IPS-18a (cell line): ENCODE measurements around the gene KHSRP.
"Not testable (repeated sequence)": the region's sequence is repeated elsewhere in the genome, so short reads cannot be mapped to it uniquely, and the experiment has no call there.

Experiments
- H3K27ac ChIP-seq: one replicate; pipeline ENCODE4 v1.5.1; 2013; ENCODE audit warnings: low read length
- H3K27me3 ChIP-seq: one replicate; pipeline ENCODE4 v1.6.1; 2013; ENCODE audit warnings: mild to moderate bottlenecking, low read length; ENCODE audit not compliant: control insufficient read depth, insufficient read depth
- H3K36me3 ChIP-seq: one replicate; pipeline ENCODE4 v1.6.1; 2013; ENCODE audit warnings: low read depth, low read length; ENCODE audit not compliant: control insufficient read depth
- H3K4me1 ChIP-seq: one replicate; pipeline ENCODE4 v1.6.1; 2013; ENCODE audit warnings: low read depth, low read length; ENCODE audit not compliant: control insufficient read depth
- H3K4me3 ChIP-seq: one replicate; pipeline ENCODE4 v1.5.1; 2013; ENCODE audit warnings: low read length
- H3K9ac ChIP-seq: one replicate; pipeline ENCODE4 v1.6.1; 2013; ENCODE audit warnings: mild to moderate bottlenecking, low read length, moderate library complexity
- H3K9me3 ChIP-seq: one replicate; pipeline ENCODE4 v1.6.1; 2013; ENCODE audit warnings: low read depth, low read length; ENCODE audit not compliant: control insufficient read depth

Gene KHSRP

GRCh38 chr19:6448045-6448444, 23.4 kb upstream of the KHSRP start:
- H3K9ac ChIP-seq = no peak overlapping the region
- H3K4me3 ChIP-seq = no peak overlapping the region
- H3K9me3 ChIP-seq = no peaks in the 10 kb centered on the region
- no peaks in the 10 kb centered on the region for H3K4me1 ChIP-seq
- H3K36me3 ChIP-seq = peaks cover 4% of the 10 kb centered on the region
- no peak overlapping the region for H3K27ac ChIP-seq
- H3K27me3 ChIP-seq = no peaks in the 10 kb centered on the region

DNA sequence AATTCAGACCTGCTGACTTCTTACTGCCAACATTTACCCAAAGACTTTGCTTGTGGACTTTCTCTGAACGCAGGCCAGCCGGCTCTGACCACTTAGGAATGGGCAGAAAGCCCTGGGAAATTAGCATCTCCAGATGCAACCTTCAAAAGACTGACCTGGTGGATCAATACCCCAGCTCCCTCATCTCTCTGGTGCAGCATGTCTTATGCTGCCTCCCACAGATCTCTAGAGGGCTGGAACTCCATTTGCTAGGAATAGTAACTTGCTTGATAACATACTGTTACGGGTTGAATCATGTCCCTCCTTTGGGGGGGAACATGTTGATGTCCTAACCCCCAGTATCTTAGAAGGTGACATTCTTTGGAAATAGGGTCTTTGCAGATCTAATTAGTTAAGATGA, 21.8 kb upstream of the KHSRP start:
- Histone ChIP-seq H3K4me1 (no peaks in the 10 kb centered on the region), H3K27me3 (no peaks in the 10 kb centered on the region), H3K9ac (no peak overlapping the region), H3K27ac (no peak overlapping the region), H3K9me3 (no peaks in the 10 kb centered on the region), H3K36me3 (peaks cover 4% of the 10 kb centered on the region), H3K4me3 (no peak overlapping the region)

DNA sequence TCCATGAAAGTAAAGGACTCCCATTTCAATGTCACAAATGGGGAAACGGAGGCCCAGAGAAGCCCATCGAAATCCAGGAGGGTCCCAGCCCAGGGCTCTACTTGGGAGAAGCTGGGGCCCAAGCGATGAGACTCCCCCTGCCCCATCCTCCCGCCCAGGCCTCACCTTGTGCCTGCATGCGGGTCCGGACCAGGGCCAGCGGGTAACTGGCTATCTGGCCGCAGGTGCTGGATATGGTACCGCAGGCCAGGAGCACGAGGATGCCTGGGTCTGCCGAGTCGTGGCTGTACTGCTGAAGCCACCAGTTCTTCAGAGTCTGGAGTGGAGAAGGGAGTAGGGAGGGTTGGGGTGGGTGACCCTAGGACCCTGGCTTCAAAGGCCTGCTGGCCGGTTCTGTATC, 19.4 kb upstream of the KHSRP start:
- Histone ChIP-seq H3K36me3 (no peaks in the 10 kb centered on the region), H3K27me3 (no peaks in the 10 kb centered on the region), H3K4me3 (no peak overlapping the region), H3K4me1 (no peaks in the 10 kb centered on the region), H3K9me3 (no peaks in the 10 kb centered on the region), H3K27ac (no peak overlapping the region), H3K9ac (no peak overlapping the region)

DNA sequence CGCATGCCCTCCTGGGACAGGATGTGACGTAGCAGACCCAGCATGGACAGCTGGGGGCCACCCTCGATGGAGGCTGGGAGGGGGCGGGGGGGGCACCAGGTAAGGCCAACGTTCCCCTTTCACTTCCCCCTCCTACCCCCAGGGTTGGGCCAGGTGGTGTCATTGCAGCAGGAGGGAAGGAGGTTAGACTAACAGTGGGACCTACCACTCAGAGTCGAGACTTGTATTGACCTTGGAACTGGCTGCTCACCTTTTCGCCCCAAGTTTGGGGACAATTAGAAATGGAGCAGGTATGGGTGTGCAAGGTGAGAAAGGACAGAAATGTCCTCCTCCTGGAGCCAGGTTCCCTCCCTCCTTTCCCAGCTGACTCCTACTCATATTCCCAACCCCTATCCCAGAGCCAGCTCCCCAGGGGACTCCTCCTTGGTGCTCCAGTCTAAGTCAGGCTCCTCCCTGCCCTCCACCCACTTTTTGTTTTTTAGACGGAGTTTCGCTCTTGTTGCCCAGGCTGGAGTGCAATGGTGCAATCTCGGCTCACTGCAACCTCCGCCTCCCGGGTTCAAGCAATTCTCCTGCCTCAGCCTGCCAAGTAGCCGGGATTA, 17.6 kb upstream of the KHSRP start:
- no peaks in the 10 kb centered on the region for H3K4me1 ChIP-seq
- H3K9ac ChIP-seq = no peak overlapping the region
- no peak overlapping the region for H3K27ac ChIP-seq
- H3K9me3 ChIP-seq = no peaks in the 10 kb centered on the region
- no peak overlapping the region for H3K4me3 ChIP-seq
- no peaks in the 10 kb centered on the region for H3K27me3 ChIP-seq
- no peaks in the 10 kb centered on the region for H3K36me3 ChIP-seq

DNA sequence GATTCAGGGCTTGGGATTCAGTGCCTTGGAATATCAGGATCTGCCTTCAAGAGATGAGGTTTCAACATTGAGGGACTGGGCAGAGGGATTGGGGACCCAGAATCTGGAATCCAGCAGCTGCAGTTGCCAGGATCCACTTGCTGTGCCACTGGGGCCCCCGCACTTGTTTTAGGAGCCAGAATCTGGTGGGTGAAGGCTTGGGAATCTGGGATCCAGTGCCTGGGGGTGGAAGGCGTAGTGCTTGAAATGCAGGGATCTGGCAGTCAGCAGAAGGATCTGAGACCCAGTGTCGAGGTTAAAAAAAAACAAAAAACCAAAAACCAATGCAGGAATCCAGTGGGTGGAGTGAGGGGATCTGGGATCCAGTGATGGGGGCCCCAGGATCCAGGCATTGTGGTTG, 16.3 kb upstream of the KHSRP start:
- H3K4me3 ChIP-seq = no peak overlapping the region
- no peaks in the 10 kb centered on the region for H3K4me1 ChIP-seq
- H3K27ac ChIP-seq = no peak overlapping the region
- H3K36me3 ChIP-seq = no peaks in the 10 kb centered on the region
- no peaks in the 10 kb centered on the region for H3K9me3 ChIP-seq
- no peak overlapping the region for H3K9ac ChIP-seq
- H3K27me3 ChIP-seq = no peaks in the 10 kb centered on the region

DNA sequence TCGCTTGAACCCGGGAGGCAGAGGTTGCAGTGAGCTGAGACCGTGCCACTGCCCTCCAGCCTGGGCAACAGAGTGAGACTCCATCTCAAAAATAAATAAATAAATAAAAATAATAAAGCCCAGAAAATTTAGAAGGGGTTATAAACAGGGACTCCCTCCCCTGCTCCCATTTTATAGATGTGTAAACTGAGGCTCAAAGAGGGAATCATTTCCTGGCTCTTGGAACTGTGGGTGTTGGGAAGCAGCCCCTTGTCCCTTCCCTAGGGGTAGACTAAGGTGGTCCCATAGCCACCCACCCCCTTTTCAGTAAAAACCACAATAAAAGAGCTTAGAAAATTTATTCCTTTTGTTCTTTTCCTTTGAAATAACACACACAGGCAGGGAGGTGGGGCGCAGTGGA, 15.1 kb upstream of the KHSRP start:
- H3K36me3 ChIP-seq = no peaks in the 10 kb centered on the region
- no peak overlapping the region for H3K27ac ChIP-seq
- H3K27me3 ChIP-seq = no peaks in the 10 kb centered on the region

DNA sequence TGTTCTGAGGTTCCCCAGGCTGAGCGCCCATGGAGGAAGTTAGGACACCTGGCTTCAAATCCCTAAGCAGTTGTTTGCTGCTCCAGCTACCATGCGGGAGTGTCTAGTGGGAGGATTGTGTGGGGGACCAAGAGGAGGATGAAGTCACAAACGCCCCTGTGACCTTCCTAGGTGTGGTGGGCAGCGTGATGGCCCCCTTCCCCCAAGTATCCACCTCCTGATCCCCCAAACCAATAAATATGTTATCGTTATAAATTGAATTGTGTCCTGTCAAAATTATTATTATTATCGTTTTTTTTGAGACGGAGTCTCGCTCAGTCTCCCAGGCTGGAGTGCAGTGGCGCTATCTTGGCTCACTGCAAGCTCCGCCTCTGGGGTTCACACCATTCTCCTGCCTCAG, 9.1 kb upstream of the KHSRP start, which contains the start of gene SLC25A41:
TSS of gene SLC25A41 (minus strand) at position 101 of the 400 bp plus-strand sequence. CDS start at position 31, 70 bp downstream.
- H3K27ac ChIP-seq = no peak within 1 kb of the TSS
- no peak within 1 kb of the TSS for H3K4me3 ChIP-seq
- no peak within 1 kb of the TSS for H3K9ac ChIP-seq
- H3K9me3 ChIP-seq = no peaks in the 10 kb centered on the region
- H3K4me1 ChIP-seq = no peaks in the 10 kb centered on the region
- no peaks in the 10 kb centered on the region for H3K27me3 ChIP-seq
- H3K36me3 ChIP-seq = no peaks in the 10 kb centered on the region

More for the DNA sequence above, 15.1 kb upstream of the KHSRP start:
- no peak overlapping the region for H3K4me3 ChIP-seq
- H3K4me1 ChIP-seq = no peaks in the 10 kb centered on the region
- H3K9me3 ChIP-seq = no peaks in the 10 kb centered on the region
- no peak overlapping the region for H3K9ac ChIP-seq

DNA sequence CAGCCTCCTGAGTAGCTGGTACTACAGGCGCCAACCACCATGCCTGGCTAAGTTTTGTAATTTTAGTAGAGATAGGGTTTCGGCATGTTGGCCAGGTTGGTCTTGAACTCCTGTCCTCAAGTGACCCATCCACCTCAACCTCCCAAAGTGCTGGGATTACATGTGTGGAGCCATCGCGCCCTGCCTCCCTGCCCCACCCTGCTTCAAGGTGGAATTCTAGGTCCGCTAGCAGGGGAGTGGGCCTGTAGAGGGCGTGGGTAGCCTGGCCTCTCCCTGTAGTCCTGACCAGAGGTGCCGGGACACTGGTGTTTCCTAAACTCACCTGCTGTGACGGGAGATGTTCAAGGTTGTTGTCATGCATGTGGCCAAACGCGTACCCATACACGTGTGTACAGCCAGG, 8.6 kb upstream of the KHSRP start:
- H3K4me1 ChIP-seq = no peaks in the 10 kb centered on the region
- no peak overlapping the region for H3K9ac ChIP-seq
- H3K27me3 ChIP-seq = no peaks in the 10 kb centered on the region
- no peak overlapping the region for H3K27ac ChIP-seq
- H3K36me3 ChIP-seq = no peaks in the 10 kb centered on the region
- H3K9me3 ChIP-seq = no peaks in the 10 kb centered on the region
- H3K4me3 ChIP-seq = no peak overlapping the region

DNA sequence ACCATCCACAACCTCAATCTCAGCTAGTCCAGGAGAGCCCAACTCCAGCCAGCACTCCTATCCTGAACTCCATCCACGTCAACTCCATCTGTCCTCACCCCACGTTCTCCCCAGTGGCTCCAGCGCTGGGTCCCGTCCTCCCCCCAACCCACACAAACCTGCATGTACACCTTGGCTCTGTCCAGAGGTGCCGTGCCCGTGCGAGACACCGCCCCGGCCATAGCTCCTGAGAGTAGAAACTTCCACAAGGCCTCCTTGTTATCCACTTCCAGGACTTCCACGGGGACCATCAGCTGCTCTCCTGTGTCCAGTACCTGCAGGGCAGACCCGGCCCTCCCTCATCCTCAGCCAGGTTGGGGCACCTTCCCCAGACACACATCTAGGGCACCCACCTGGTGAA, 7.3 kb upstream of the KHSRP start:
- Histone ChIP-seq H3K27ac (no peak overlapping the region), H3K4me3 (no peak overlapping the region), H3K9me3 (no peaks in the 10 kb centered on the region), H3K36me3 (no peaks in the 10 kb centered on the region), H3K9ac (no peak overlapping the region), H3K4me1 (no peaks in the 10 kb centered on the region), H3K27me3 (no peaks in the 10 kb centered on the region)

- no peaks in the 10 kb centered on the region for H3K36me3 ChIP-seq
- H3K9me3 ChIP-seq = no peaks in the 10 kb centered on the region
- no peak overlapping the region for H3K9ac ChIP-seq
- no peak overlapping the region for H3K4me3 ChIP-seq
- H3K4me1 ChIP-seq = no peaks in the 10 kb centered on the region
- H3K27me3 ChIP-seq = no peaks in the 10 kb centered on the region
- H3K27ac ChIP-seq = no peak overlapping the region
These were observed 5.0 kb upstream of the KHSRP start for GRCh38 chr19:6429419-6430221.

- not testable (repeated sequence) for H3K27me3 ChIP-seq, H3K9ac ChIP-seq, H3K4me3 ChIP-seq
These were observed 4.2 kb upstream of the KHSRP start for GRCh38 chr19:6428692-6429418.

More at GRCh38 chr19:6428692-6429418, 4.2 kb upstream of the KHSRP start:
- H3K4me1 ChIP-seq, H3K36me3 ChIP-seq, H3K27ac ChIP-seq, H3K9me3 ChIP-seq: not testable (repeated sequence)
